ENCODE results near the gene ADGRV1. TPM values are rescaled to one million over a fixed set of nuclear protein-coding genes. Genes with fewer than 3 reads are reported as not detected.
A peak's percentile ranks its signal among the peaks of the same experiment; 100 is the strongest.

The ADGRV1 gene
- polyA plus RNA-seq, 3 donors: 8.4 to 12.8 (median 12.4) TPM

DNA sequence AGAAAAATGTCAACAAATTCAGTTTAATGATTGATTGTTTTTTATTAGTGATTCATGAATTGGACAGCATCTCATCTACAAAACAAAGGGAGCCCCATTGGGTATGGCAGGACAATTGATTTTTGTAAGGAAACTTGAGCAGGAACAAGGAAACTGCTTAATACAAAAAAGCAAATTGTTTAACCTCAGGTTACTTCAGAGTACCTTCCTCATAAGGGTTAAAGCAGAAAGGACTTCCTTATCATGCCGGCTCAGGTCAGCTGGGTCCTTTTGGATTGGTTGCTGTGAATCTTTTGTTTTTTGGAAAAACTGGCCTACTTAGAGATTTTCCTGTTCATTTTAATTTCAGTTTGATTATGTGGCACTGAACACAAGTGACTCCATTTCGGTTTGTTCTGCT lies 612.7 kb downstream of the ADGRV1 start:
- DNase-seq (ENCODE audit: extremely low read depth in 1 of 11, low read depth in 9 of 11, low spot score in 4 of 11): no peak

DNA sequence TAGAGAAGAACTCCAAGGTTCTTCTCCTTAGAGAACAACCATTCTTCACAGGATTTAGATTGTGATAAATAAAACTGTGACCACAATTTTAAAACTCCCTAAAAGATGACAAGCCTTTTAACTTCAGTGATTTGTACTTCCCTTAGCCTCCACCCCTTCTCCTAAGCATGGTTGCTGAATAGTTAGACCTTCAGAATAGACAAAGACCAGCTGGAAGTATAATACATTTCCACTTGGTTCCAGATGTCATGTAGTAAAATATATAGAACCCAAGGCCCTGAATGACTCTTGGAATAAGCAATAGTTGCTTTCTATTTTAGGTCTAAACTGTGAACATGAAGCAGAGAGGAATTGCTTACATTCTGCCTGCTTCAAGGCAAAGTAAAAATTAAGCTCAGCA lies 615.8 kb downstream of the ADGRV1 start:
- DNase-seq (ENCODE audit: extremely low read depth in 1 of 11, low read depth in 9 of 11, low spot score in 4 of 11): peak in 10 of 11 donors; percentile 32 to 75 (median 54)

DNA sequence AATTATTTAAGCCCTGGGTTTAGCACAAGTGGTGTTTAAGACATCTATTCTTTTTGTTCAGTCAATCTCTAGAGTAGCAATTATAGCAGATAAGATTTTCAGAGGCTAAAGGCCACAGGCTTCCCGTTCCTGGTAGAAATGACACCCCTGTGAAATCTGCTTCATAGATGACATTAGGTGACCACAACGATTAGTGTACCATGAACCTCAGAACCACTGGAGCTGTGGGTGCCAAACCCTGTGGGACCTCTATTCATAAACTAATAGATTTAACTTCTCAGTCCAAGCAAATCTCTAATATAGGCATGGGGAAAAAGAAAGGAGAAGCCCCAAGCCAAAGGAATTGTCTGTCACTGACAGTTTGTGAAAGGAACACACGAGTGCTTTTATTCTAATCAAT lies 617.1 kb downstream of the ADGRV1 start:
- no peak for DNase-seq (ENCODE audit: extremely low read depth in 1 of 11, low read depth in 9 of 11, low spot score in 4 of 11)

DNA sequence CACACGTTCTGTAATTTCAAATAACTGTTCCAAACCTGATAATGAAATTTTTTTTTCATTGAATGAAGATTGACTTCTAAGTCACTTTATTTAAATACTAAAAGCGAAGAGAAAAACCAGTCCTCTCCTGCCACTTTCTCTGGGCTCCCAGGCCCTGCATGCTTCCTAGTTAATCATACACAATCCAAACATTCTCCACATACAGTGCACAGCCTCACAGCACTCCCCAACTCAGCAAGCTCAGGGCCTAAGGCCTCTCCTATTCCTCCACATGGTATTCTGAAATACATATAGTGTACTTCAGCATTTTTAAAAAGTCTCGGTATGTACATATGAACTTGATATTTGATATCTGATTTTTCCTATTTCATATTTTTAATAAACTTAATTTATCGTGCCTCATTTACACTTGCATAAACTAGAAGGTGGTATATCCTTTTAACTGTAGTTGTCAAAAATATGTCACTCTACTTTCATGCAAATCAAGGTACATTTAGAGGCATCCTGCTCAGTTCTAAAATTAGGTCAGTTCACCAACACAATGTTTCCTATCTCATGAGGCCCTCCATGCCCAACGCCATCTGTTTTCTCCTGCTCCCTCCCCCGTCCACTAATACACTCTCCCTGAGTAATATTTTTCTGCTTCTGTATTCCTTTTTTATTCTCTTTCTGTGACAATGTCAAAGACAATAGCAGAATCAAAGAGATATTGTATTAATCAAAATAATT lies 617.9 kb downstream of the ADGRV1 start:
- DNase-seq (ENCODE audit: extremely low read depth in 1 of 11, low read depth in 9 of 11, low spot score in 4 of 11): peak in 5 of 11 donors; percentile 24 to 46 (median 37)

DNA sequence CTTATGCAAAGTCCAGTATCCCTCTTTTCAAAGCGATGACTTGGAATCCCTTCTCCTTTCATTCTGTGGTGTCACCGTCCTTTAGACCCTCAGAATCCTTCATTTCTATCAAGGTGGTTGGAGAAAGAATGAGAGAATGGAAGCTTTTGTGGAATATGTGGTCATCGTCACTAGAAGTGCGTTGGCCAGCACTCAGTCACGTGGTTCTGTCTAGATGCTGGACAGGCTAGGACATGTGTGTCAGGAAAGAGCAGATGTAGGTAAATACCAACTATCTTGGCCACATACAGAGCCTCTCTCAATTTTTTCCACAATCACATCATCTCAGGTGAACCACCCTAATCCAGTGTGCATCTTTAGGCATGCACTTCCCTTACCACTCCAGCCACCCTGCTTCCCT lies 618.5 kb downstream of the ADGRV1 start:
- DNase-seq (ENCODE audit: extremely low read depth in 1 of 11, low read depth in 9 of 11, low spot score in 4 of 11): no peak

DNA sequence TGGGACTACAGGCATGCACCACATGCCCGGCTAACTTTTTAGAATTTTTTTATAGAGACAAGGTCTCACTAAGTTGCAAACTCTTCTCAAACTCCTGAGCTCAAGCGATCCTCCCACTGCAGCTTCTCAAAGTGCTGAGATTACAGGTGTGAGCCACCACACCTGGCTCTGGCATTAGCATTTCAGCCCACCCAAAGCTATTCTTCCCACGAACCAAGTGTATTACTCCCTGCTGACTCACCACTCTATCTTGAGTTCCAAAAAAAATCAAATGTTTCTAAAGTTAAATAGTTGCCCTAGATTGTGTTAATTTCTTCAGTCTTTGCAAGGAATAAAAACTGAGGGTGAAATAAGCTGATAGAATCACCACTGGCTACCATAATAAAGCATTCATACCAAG lies 619.0 kb downstream of the ADGRV1 start:
- no peak for DNase-seq (ENCODE audit: extremely low read depth in 1 of 11, low read depth in 9 of 11, low spot score in 4 of 11)

DNA sequence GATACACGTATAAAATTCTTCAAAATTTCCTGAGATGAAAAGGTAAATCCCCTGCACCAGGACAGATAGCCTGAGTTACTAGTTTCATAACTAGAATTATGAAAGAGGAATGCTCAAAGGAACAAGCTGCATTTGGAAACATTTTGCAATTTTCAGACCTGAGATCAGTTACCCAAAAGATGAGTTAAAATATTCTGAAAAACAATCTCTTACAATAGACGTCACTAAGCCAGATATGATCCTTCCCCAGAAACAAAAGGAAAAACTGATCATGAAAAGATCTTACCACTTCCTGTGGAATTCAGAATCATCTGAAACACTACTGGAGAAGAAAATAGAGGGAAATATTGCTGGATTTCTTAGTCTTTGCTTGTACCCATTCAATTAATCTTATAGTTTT lies 619.9 kb downstream of the ADGRV1 start:
- no peak for DNase-seq (ENCODE audit: extremely low read depth in 1 of 11, low read depth in 9 of 11, low spot score in 4 of 11)

DNA sequence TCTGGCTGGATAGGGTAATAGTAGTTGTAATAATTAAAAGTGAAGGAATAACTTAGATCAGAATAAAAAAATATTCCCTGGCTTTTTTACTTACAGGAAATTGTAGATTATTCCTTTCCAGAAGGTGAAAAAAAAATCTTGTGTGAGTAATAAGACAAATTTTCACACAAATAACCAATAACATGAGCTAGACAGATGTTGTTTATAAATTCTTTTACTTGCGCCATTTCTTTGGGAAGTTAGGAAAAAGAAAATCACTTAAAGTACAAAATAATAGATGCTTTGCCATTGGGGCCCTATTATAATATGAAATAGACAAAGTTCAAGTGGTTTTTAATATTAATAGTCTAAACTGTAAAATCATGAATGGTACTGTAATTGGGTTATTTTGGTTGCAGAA lies 620.4 kb downstream of the ADGRV1 start:
- no peak for DNase-seq (ENCODE audit: extremely low read depth in 1 of 11, low read depth in 9 of 11, low spot score in 4 of 11)

DNA sequence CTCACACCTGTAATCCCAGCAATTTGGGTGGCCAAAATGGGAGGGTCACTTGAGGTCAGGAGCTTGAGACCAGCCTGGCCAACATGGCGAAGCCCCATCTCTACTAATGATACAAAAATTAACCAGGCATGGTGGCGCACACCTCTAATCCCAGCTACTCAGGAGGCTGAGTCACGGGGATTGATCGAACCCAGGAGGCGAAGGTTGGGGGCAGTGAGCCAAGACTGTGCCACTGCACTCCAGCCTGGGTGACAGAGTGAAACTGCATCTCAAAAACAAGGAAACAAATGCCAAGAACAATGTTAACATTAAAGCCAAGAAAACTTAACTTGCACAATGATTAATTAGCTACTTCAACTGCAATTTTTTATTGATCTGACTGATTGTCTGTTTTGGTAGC lies 621.9 kb downstream of the ADGRV1 start:
- no peak for DNase-seq (ENCODE audit: extremely low read depth in 1 of 11, low read depth in 9 of 11, low spot score in 4 of 11)

DNA sequence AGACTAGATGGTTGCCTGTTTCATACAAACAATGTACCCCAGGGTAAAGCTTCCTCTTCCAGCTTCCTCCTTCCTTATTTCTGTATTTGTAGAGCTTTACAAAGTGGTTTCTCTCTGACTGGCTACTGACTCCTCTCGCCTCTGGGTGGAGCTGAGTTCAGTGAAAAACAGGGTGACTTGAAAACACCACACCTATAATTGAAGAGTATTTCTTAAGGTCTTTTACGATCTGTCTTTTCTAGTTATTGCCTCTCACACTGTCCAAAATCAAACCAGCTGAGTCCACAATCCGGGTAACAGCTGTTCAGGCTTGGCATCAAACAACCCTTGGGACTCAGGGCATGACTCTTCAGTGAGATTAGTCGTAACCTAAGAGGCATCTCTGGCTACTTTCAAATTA lies 624.2 kb downstream of the ADGRV1 start:
- DNase-seq (ENCODE audit: extremely low read depth in 1 of 11, low read depth in 9 of 11, low spot score in 4 of 11): no peak

DNA sequence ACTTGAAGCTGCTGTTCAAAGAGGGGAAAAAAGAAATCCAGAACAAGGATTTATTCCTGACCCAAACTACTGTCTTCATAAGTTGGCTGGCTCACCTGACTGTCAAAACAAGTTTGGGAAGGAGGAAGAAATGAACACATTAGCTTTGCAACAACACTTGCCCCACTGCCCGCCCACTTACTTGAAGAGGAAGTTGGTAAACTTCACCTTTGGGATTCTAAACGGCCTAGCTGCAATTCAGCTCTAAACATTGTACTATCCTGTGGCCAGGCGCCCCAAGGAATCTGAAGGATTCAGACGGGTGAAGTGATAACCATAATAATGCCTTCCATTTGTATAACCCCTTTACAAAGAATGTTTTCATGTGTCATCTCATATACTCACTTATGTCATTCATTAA lies 625.1 kb downstream of the ADGRV1 start:
- DNase-seq (ENCODE audit: extremely low read depth in 1 of 11, low read depth in 9 of 11, low spot score in 4 of 11): no peak

DNA sequence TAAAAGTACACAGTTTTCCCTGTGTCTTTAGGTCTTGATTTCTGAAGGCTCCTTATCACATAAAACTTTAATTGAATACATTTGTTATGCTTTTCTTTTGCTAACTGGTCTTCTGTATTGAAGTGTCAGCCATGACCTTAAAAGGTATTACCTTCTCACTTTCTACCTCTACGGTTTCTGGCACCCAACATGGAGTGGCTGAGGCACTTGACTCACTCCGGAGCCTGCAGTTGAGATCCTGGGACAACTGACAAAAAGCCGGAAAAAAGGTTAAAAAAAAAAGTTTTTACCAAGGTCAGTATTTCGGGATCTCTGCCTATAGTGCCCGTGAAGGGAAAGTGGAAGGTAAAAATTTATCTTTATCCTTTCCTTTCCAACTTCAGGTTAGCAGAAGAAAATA lies 627.5 kb downstream of the ADGRV1 start:
- no peak for DNase-seq (ENCODE audit: extremely low read depth in 1 of 11, low read depth in 9 of 11, low spot score in 4 of 11)

DNA sequence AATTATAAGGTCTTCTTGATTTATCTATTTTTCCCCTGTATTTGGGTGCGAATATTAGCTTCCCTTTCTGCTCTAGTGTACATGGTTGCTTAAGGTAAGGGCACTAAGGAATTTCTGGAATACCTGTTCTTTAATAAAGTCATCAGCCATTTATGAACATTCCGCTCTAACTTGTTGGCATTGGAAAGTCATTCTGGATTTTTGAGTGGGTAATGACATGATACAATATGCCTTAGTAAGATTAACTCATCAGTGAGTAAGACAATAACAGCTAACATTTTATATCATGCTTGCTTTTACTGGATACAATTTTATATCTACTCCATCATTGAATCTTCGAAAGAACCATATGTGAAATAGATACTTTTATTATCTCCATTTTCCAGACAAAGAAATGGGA lies 628.4 kb downstream of the ADGRV1 start:
- DNase-seq (ENCODE audit: extremely low read depth in 1 of 11, low read depth in 9 of 11, low spot score in 4 of 11): no peak

DNA sequence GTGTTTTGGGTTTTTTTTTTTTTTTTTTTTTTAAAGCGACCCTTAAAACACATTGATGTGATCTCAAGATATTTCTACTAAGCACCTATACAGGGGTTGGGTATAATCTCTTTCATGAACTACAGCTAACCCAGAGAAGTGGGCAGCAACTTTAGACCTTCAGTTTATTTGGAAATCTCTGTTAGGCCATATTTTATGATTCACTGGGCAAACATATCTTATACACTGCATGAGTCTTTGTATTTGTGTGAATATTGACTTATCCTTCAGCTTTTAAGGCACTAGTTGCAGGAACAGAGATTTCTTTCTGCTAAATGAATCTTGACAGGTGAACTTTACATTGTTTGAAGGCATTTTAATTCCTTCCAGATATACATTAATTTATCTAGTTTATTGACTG lies 630.2 kb downstream of the ADGRV1 start:
- no peak for DNase-seq (ENCODE audit: extremely low read depth in 1 of 11, low read depth in 9 of 11, low spot score in 4 of 11)

DNA sequence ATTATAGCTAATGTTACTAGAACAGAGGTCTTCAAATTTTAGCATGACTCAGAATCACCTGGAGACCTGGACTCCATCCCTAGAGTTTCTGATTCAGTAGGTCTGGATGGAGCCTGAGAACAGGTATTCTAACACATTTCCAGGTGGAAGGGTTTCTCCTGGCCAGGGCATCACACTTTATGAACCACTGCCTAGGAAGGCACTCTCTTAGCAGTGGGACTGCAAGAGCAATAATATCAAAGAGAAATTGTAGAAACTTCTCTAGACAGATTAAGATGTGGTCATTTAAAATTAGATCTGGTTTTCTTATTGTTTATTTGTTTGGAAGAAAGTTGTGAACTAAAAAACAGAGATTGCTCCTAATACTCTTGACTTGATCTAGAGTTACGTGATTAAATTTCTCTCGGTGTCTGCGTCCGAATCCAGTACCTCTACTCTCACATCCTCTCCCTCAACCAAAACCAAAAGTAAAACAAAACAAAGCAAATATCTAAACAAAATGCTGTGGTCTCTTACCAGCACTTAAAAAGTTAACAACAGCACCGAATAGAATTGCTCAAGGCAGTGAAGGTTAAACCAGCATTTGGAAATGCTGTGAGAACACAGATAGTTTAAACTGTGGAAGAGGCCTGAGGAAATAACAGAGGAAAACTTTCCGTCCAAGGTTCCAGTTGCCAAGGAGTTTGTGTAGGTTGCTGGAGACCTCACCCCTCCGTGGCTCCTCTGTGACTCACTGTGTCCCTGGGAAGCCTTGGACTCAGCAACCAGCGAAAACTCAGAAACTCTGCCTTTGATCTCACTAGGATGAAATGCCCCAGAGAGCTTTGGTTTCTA lies 631.1 kb downstream of the ADGRV1 start:
- DNase-seq (ENCODE audit: extremely low read depth in 1 of 11, low read depth in 9 of 11, low spot score in 4 of 11): peak in 1 of 11 donors; percentile 26

DNA sequence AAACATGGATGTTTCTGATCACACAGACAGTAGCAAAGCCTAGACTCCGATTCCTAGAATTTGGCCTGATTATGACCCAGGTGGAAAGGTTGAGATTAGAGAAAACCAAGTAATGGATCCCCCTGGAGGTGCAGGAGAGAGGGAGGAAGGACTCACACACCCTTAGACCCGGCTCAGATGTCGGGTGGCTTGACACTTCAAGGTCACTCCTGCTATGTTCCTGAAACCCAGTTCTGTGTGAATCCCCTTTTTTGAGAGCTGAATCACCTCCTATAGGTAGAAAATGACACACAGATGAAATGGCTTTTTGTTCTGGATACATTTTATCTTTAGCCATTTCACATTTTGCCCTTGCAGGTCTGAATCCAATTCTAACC lies 631.7 kb downstream of the ADGRV1 start:
- DNase-seq (ENCODE audit: extremely low read depth in 1 of 11, low read depth in 9 of 11, low spot score in 4 of 11): no peak

DNA sequence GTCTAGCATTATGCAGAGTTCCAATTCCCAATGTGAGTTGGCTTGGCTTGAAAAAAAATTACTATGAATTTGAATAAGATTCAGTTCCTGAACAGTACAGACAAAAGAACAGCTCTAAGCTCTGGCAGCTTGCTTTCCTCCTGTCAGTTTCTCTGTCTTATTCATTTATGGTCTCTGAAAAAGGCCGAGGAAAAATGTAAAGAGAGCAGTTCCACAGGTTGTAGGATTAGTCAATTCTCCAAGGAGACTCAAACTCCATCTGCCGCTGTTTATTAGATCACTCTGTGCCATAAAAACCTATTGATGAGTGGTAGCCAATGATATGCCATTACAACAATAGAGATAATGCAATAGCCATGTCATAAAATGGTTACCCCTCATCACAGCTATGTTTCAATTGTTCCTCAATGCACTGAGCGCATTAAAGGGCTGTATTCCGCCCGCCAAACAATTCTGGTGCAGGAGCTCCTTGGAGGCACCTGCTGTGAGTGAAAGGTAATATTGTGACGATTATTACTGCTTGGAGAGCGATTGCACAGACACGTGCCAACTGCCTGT lies 636.3 kb downstream of the ADGRV1 start:
- no peak for DNase-seq (ENCODE audit: extremely low read depth in 1 of 11, low read depth in 9 of 11, low spot score in 4 of 11)

DNA sequence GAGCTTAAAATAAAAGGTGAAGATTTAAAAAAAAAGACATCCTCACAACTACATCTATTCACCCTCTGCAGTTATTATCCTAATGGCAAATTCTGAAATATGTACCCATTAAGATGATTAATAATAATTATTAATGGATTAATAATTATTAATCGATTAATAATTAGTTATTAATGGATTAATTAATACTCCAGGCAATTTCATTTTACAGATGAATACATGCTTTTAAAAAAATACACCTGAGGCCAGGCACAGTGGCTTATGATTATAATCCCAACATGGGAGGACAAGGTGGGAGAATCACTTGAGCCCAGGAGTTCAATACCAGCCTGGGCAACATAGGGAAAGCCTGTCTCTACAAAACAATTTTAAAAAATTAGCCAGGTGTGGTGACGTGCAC lies 642.1 kb downstream of the ADGRV1 start:
- DNase-seq (ENCODE audit: extremely low read depth in 1 of 11, low read depth in 9 of 11, low spot score in 4 of 11): no peak

DNA sequence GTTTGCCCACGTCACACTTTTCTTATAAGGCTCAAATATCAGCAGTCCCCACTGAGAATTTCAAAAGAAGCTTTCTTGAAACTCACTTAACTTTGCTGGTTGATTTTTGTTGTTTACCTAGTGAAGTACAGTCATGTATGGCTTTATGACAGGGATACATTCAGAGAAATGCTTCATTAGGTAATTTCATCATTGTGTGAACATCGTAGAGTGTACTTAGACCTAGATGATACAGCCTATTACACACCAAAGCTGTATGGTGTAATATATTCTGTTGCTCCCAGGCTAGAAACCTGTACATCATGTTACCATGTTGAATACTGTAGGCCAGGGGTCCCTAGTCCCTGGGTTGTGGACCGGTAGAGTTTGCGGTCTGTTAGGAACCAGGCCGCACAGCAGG lies 647.5 kb downstream of the ADGRV1 start:
- DNase-seq (ENCODE audit: extremely low read depth in 1 of 11, low read depth in 9 of 11, low spot score in 4 of 11): no peak

DNA sequence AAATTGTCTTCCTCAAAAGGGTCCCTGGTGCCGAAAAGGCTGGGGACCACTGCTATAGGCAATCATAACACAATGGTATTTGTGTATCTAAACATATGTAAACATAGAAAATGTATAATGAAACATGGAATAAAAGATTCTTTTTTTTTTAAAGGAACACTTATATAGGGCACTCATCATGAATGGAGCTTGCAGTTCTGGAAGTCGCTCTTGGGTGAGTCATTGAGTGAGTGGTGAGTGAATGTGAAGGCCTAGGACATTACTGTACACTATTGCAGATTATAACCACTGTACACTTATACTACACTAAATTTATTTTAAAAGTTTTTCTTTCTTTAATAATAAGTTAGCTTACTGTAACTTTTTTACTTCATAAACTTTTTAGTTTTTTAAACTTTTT lies 648.1 kb downstream of the ADGRV1 start:
- DNase-seq (ENCODE audit: extremely low read depth in 1 of 11, low read depth in 9 of 11, low spot score in 4 of 11): no peak
